PFSK-1 (cell line): ENCODE results near the gene DAND5.

Experiments
- FOXP2 ChIP-seq: optimal IDR thresholded peaks from 2 replicates; pipeline ENCODE3; 2011; ENCODE audit warnings: borderline replicate concordance, control low read depth, inconsistent platforms; ENCODE audit not compliant: insufficient read depth; ENCODE audit errors: extremely low read length, extremely low read depth
- POLR2AphosphoS5 ChIP-seq: IDR thresholded peaks from 2 replicates; pipeline ENCODE4 v1.6.1; 2012; ENCODE audit warnings: low read depth, mild to moderate bottlenecking, control low read depth, low read length, moderate library complexity
- REST ChIP-seq, 2 experiments: IDR thresholded peaks; 2 replicates each; pipeline versions ENCODE4 v1.6.1 to v1.8.0; 2011 to 2012; ENCODE audit warnings: low read depth in 2 of 2, low read length in 2 of 2, control low read depth in 1 of 2, inconsistent platforms in 1 of 2, mild to moderate bottlenecking in 1 of 2, moderate library complexity in 1 of 2; ENCODE audit not compliant: insufficient read depth in 1 of 2
- SIN3A ChIP-seq: IDR thresholded peaks from 2 replicates; pipeline ENCODE4 v1.6.1; 2012; ENCODE audit warnings: mild to moderate bottlenecking, low read length, moderate library complexity, borderline replicate concordance; ENCODE audit not compliant: insufficient read depth
- TAF1 ChIP-seq: IDR thresholded peaks from 2 replicates; pipeline ENCODE4 v1.6.1; 2012; ENCODE audit warnings: low read length, control low read depth, borderline replicate concordance; ENCODE audit not compliant: insufficient read depth

GRCh38 chr19:12953138-12953798 is 16.1 kb upstream of the DAND5 start:
- TF ChIP-seq POLR2AphosphoS5: peak; percentile 25; the same call in 1 of the 2 replicates
- TF ChIP-seq SIN3A: no peak
- no peak for TF ChIP-seq REST (IDR thresholded peaks at IDR 0.05; ENCODE audit: insufficient read depth in 1 of 2, low read depth in 2 of 2, low read length in 2 of 2)
- TF ChIP-seq TAF1: no peak
- no peak for TF ChIP-seq FOXP2
